Measurements from ENCODE around the gene OCLN.
"Not testable (repeated sequence)": the region's sequence is repeated elsewhere in the genome, so short reads cannot be mapped to it uniquely, and the experiment has no call there.

DNA sequence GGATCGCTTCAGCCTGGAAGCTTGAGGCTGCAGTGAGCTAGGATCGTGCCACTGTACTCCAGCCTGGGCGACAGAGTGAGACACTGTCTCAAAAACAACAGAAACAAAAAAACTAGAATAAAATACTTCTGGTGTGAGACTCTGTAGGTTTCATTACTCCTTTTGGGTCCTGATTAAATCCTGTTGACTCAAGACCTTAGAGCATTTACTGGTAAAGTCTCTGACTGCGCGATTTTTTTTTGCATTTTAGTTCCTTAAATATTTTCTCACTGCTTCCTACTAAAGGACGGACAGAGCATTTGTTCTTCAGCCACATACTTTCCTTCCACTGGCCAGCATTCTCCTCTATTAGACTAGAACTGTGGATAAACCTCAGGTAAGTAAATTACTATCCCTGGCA is 114.2 kb downstream of the OCLN start:
- TF ChIP-seq, protein P1, sequence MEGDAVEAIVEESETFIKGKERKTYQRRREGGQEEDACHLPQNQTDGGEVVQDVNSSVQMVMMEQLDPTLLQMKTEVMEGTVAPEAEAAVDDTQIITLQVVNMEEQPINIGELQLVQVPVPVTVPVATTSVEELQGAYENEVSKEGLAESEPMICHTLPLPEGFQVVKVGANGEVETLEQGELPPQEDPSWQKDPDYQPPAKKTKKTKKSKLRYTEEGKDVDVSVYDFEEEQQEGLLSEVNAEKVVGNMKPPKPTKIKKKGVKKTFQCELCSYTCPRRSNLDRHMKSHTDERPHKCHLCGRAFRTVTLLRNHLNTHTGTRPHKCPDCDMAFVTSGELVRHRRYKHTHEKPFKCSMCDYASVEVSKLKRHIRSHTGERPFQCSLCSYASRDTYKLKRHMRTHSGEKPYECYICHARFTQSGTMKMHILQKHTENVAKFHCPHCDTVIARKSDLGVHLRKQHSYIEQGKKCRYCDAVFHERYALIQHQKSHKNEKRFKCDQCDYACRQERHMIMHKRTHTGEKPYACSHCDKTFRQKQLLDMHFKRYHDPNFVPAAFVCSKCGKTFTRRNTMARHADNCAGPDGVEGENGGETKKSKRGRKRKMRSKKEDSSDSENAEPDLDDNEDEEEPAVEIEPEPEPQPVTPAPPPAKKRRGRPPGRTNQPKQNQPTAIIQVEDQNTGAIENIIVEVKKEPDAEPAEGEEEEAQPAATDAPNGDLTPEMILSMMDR (IDR thresholded peaks at IDR 0.05; ENCODE audit: low read depth, low read length, missing input control), result not testable (repeated sequence)
- TF ChIP-seq RAD21 (IDR thresholded peaks at IDR 0.05), result not testable (repeated sequence)
- TF ChIP-seq, protein P2, sequence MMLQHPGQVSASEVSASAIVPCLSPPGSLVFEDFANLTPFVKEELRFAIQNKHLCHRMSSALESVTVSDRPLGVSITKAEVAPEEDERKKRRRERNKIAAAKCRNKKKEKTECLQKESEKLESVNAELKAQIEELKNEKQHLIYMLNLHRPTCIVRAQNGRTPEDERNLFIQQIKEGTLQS (IDR thresholded peaks at IDR 0.05), result not testable (repeated sequence)
- TF ChIP-seq, protein P3, sequence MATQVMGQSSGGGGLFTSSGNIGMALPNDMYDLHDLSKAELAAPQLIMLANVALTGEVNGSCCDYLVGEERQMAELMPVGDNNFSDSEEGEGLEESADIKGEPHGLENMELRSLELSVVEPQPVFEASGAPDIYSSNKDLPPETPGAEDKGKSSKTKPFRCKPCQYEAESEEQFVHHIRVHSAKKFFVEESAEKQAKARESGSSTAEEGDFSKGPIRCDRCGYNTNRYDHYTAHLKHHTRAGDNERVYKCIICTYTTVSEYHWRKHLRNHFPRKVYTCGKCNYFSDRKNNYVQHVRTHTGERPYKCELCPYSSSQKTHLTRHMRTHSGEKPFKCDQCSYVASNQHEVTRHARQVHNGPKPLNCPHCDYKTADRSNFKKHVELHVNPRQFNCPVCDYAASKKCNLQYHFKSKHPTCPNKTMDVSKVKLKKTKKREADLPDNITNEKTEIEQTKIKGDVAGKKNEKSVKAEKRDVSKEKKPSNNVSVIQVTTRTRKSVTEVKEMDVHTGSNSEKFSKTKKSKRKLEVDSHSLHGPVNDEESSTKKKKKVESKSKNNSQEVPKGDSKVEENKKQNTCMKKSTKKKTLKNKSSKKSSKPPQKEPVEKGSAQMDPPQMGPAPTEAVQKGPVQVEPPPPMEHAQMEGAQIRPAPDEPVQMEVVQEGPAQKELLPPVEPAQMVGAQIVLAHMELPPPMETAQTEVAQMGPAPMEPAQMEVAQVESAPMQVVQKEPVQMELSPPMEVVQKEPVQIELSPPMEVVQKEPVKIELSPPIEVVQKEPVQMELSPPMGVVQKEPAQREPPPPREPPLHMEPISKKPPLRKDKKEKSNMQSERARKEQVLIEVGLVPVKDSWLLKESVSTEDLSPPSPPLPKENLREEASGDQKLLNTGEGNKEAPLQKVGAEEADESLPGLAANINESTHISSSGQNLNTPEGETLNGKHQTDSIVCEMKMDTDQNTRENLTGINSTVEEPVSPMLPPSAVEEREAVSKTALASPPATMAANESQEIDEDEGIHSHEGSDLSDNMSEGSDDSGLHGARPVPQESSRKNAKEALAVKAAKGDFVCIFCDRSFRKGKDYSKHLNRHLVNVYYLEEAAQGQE (IDR thresholded peaks at IDR 0.05), result not testable (repeated sequence)
